Measurements from ENCODE around the gene PPP2R5D. TPM values are rescaled to one million over a fixed set of nuclear protein-coding genes. Genes with fewer than 3 reads are reported as not detected.

The PPP2R5D gene
- total RNA-seq, 2 experiments from 2014 or later = 35.0 to 35.6 TPM

DNA sequence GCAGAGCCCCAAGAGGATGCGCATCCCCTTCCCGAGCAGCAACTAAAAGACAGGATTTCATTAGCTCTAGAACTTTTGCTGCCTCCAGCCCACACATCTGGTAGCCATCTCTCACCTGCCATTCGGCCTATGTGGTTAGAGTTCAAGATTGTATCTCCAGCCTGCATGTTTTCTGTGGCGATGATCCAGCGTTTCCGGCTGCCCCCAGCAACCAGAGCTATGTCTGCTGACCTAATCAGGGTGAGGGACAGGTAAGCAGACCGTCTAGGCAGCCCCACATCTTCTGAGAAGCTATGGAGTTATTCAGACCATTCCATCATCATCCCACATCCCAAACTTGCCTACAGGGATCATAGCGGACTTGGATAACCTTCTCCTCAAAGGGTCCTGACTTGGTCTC, 71.6 kb downstream of the PPP2R5D start:
- Histone ChIP-seq H3K27ac (ENCODE audit: low read depth, low read length, poor library complexity, severe bottlenecking) (no peak overlapping the region), H3K79me2 (ENCODE audit: insufficient read depth, low read depth, low read length) (peaks cover 17% of the 10 kb centered on the region), H3K4me2 (ENCODE audit: low read length) (no peak overlapping the region), H3K36me3 (ENCODE audit: insufficient read depth, low read length) (peaks cover 11% of the 10 kb centered on the region), H3K4me3 (ENCODE audit: low read depth, low read length, poor library complexity, severe bottlenecking) (no peak overlapping the region), H3K9me2 (ENCODE audit: insufficient read depth, low read length) (no peaks in the 10 kb centered on the region), H4K20me1 (ENCODE audit: insufficient read depth, low read length) (no peaks in the 10 kb centered on the region), H3K4me1 (ENCODE audit: insufficient read depth, low read length, poor library complexity, severe bottlenecking) (peaks cover 38% of the 10 kb centered on the region), H2AFZ (ENCODE audit: low read length) (no peak overlapping the region), H3K9me3 (ENCODE audit: low read length) (no peaks in the 10 kb centered on the region)
- BruUV-seq (replicated peaks) = no TSS peak
- intact Hi-C loops (cut with micrococcal nuclease; ENCODE audit: unreplicated experiment) = no loop called here
- ChIA-PET POLR2A (no interaction called here), CTCF (ENCODE audit: unreplicated experiment) (no interaction called here)
- no peak for DNase-seq (ENCODE audit: low spot score)
- no peak for TF ChIP-seq EZH2phosphoT487 (IDR thresholded peaks at IDR 0.05; ENCODE audit: borderline replicate concordance, low read depth, low read length)
- TF ChIP-seq, protein P1, sequence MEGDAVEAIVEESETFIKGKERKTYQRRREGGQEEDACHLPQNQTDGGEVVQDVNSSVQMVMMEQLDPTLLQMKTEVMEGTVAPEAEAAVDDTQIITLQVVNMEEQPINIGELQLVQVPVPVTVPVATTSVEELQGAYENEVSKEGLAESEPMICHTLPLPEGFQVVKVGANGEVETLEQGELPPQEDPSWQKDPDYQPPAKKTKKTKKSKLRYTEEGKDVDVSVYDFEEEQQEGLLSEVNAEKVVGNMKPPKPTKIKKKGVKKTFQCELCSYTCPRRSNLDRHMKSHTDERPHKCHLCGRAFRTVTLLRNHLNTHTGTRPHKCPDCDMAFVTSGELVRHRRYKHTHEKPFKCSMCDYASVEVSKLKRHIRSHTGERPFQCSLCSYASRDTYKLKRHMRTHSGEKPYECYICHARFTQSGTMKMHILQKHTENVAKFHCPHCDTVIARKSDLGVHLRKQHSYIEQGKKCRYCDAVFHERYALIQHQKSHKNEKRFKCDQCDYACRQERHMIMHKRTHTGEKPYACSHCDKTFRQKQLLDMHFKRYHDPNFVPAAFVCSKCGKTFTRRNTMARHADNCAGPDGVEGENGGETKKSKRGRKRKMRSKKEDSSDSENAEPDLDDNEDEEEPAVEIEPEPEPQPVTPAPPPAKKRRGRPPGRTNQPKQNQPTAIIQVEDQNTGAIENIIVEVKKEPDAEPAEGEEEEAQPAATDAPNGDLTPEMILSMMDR (conservative IDR thresholded peaks at IDR 0.05; ENCODE audit: low read length) = no peak

DNA sequence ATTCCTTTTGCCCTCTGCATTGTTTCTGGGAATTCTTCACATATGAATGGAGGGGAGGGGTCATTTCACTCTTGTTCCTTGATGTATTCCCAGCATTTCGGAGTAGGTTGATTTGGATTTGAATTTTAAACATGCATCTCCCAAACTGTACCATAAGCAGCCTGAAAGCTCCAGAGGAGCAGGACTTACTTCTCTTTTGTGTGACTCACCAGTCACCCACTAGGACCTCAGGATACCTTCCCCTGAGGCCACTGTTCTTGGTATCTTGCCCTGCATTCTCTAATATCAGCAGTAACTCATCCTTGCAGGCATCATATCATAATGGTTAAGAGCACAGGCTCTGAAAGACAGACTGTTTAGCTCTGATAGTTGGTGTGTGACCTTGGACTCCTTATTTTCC, 74.2 kb downstream of the PPP2R5D start:
- peak overlapping the region; percentile 95 for H3K4me3 ChIP-seq (ENCODE audit: low read depth, low read length, poor library complexity, severe bottlenecking)
- ChIA-PET CTCF (ENCODE audit: unreplicated experiment) (interaction anchor here (1.2 kb wide), 1 partner anchor 11 kb away, joined by 3 read pairs; no protein-coding TSS in a partner anchor), POLR2A (interaction anchor here (0.6 to 2.2 kb wide), 9 partner anchors 8 to 919 kb away, joined by 3 to 7 read pairs (median 4); partner anchors contain the start of genes KLHDC3, MEA1, PEX6 and PTK7)
- DNase-seq (ENCODE audit: low spot score) = no peak
- no peaks in the 10 kb centered on the region for H3K9me3 ChIP-seq (ENCODE audit: low read length)
- H3K36me3 ChIP-seq (ENCODE audit: insufficient read depth, low read length) = peaks cover 11% of the 10 kb centered on the region
- TF ChIP-seq, protein P1 (conservative IDR thresholded peaks at IDR 0.05; ENCODE audit: low read length) = no peak
- no peak for TF ChIP-seq EZH2phosphoT487 (IDR thresholded peaks at IDR 0.05; ENCODE audit: borderline replicate concordance, low read depth, low read length)
- H4K20me1 ChIP-seq (ENCODE audit: insufficient read depth, low read length) = no peaks in the 10 kb centered on the region
- BruUV-seq (replicated peaks) = no TSS peak
- H3K4me1 ChIP-seq (ENCODE audit: insufficient read depth, low read length, poor library complexity, severe bottlenecking) = peaks cover 24% of the 10 kb centered on the region
- H2AFZ ChIP-seq (ENCODE audit: low read length) = peak overlapping the region; percentile 62; the same call in 1 of the 2 replicates
- peak overlapping the region; percentile 87 for H3K4me2 ChIP-seq (ENCODE audit: low read length)
- no peaks in the 10 kb centered on the region for H3K9me2 ChIP-seq (ENCODE audit: insufficient read depth, low read length)
- H3K27ac ChIP-seq (ENCODE audit: low read depth, low read length, poor library complexity, severe bottlenecking) = no peak overlapping the region
- H3K79me2 ChIP-seq (ENCODE audit: insufficient read depth, low read depth, low read length) = peaks cover 17% of the 10 kb centered on the region
- intact Hi-C loops (cut with micrococcal nuclease; ENCODE audit: unreplicated experiment) = no loop called here
